SK-N-SH (cell line): ENCODE measurements around the gene IQUB.

Experiments
- CTCF ChIP-seq: fragments of 200-600 bp; sonication (generic); IDR thresholded peaks from 2 replicates; pipeline ENCODE4 v1.6.1; 2017; ENCODE audit warnings: antibody characterized with exemption, mild to moderate bottlenecking, moderate library complexity
- EP300 ChIP-seq, 2 experiments: IDR thresholded peaks; 2 replicates each; pipeline versions ENCODE4 v1.4.0 to v1.6.1; 2012; ENCODE audit warnings: borderline replicate concordance in 1 of 2, low read depth in 1 of 2, low read length in 1 of 2
- EZH2phosphoT487 ChIP-seq: fragments of 200-600 bp; sonication (generic); IDR thresholded peaks from 2 replicates; pipeline ENCODE4 v1.6.1; 2017; ENCODE audit warnings: low read depth, mixed run types, mild to moderate bottlenecking, antibody characterized with exemption, moderate library complexity, borderline replicate concordance
- FOXJ3 ChIP-seq: sonication (generic); formaldehyde crosslinking; IDR thresholded peaks from 2 replicates; pipeline ENCODE4 v1.5.1; 2020; ENCODE audit warnings: mild to moderate bottlenecking, missing genetic modification reagents
- GATA2 ChIP-seq: sonication (generic); formaldehyde crosslinking; IDR thresholded peaks from 2 replicates; pipeline ENCODE4 v1.5.0; 2020; ENCODE audit warnings: mild to moderate bottlenecking, missing genetic modification reagents
- IRF3 ChIP-seq: fragments of 150-350 bp; IDR thresholded peaks from 2 replicates; pipeline ENCODE4 v1.6.1; 2016; ENCODE audit warnings: mild to moderate bottlenecking, low read depth, low read length
- NRF1 ChIP-seq: IDR thresholded peaks from 2 replicates; pipeline ENCODE4 v1.6.1; 2012; ENCODE audit warnings: low read depth, mild to moderate bottlenecking, low read length
- RFX5 ChIP-seq: IDR thresholded peaks from 2 replicates; pipeline ENCODE4 v1.6.1; 2012; ENCODE audit warnings: mild to moderate bottlenecking, improper control_type of control experiment, low read length
- RXRA ChIP-seq: IDR thresholded peaks from 2 replicates; pipeline ENCODE4 v1.4.0; 2012; ENCODE audit warnings: low read depth, mild to moderate bottlenecking, borderline replicate concordance
- ZBTB33 ChIP-seq: IDR thresholded peaks from 2 replicates; pipeline ENCODE4 v1.4.0; 2012; ENCODE audit warnings: low read depth, borderline replicate concordance
- TF ChIP-seq, protein P1 (sequence below): IDR thresholded peaks from 2 replicates; pipeline ENCODE4 v1.4.0; 2012; ENCODE audit warnings: low read depth

- no peak for TF ChIP-seq EP300 (IDR thresholded peaks at IDR 0.05; ENCODE audit: borderline replicate concordance in 1 of 2, low read depth in 1 of 2, low read length in 1 of 2)
- no peak for TF ChIP-seq GATA2 (CRISPR knock-in tag)
- TF ChIP-seq NRF1: no peak
- no peak for TF ChIP-seq EZH2phosphoT487
- no peak for TF ChIP-seq CTCF
- TF ChIP-seq IRF3: no peak
- no peak for TF ChIP-seq RFX5
- TF ChIP-seq, protein P1, sequence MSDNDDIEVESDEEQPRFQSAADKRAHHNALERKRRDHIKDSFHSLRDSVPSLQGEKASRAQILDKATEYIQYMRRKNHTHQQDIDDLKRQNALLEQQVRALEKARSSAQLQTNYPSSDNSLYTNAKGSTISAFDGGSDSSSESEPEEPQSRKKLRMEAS: no peak
- TF ChIP-seq RXRA: no peak
- no peak for TF ChIP-seq FOXJ3
- no peak for TF ChIP-seq ZBTB33
Measured at GRCh38 chr7:123573341-123573740, 38.9 kb upstream of the IQUB start.
